Hepatic stellate cell (primary cell): ENCODE data around the gene MIOS.

ENCODE experiments used
- DNase-seq: peaks from one replicate; pipeline ENCODE4 v3.0.0; 2011; ENCODE audit warnings: low spot score

The MIOS gene

DNA sequence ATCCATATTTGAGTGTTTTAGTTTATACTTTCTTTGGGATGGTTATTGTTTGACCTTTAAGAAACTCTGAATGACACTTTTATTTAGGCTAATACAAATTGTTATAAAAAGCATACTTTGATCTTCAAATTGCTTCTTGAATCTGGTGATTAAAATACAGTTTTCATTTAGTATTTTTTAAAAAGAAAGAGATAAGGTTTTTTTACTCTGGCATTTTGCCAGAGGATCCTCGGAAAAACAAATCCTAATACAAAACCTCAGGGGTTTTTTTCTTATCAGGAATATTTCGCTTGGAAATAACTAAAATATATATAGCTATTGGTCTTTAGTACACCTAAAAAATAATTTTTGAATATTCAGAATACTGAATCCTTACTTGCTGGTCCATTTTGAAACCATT is 17.0 kb downstream of the MIOS start:
- no peak for DNase-seq

DNA sequence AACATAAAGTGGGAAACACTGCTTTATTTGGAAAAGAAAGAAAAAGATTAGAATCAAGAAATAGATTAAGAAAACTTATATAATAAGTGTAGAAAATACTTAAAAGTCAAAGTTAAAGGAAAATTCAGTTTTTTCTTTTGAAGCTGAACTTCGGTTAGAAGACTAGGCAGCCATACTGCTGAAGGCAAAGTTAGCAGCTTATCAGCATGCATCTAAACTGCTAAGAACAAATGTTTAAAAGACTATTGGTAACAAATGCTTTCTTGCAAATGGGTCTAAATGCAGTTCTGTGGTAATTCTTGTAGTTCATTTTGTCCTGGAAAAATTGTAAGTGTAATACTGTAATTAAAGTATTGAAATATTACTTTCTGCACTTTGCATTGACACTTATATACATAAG is 18.0 kb downstream of the MIOS start:
- DNase-seq: no peak

DNA sequence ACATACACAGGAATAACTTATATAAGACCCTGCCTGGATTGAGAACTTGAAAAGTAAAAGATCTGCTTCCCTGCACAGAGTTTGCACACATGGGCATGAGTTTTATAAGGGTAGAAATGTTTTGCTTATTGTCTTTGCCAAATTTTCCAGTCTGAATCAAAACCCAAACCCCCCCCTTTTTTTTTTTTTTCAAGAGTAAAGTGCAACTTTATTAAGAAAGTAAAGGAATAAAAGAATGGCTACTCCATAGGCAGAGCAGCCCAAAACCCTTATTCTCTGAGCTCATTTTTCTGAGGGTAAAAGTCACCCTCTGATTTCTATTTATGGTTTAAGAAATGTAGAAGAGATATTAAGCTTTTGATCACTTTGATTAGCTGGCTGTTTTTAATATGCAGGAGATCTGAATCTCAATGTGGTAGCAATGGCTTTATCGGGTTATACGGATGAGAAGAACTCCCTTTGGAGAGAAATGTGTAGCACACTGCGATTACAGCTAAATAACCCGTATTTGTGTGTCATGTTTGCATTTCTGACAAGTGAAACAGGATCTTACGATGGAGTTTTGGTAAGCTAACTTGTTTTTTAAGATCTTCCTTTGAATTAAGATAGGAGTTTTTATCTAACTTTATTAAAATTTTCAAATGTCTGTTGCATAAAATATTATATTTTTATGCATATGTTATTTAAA is 18.7 kb downstream of the MIOS start:
- no peak for DNase-seq

DNA sequence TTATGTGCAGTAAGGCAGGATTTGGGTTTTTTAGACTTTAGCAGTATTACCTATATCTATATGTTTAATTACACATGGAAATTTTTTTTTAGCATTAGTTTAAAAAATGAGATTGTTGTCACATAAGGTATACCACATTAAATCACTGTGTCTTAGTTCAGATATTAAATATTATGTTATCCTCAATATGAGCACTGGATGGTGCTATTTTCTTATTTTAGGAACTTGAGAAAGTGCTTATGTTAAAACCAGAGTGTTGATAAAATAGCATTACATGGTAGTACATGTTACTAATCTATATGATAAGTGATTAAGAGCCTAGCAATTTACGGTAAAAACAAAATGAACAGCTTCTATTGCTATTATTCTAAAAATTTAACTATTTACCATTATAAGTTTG is 28.8 kb downstream of the MIOS start:
- DNase-seq: peak; percentile 11

DNA sequence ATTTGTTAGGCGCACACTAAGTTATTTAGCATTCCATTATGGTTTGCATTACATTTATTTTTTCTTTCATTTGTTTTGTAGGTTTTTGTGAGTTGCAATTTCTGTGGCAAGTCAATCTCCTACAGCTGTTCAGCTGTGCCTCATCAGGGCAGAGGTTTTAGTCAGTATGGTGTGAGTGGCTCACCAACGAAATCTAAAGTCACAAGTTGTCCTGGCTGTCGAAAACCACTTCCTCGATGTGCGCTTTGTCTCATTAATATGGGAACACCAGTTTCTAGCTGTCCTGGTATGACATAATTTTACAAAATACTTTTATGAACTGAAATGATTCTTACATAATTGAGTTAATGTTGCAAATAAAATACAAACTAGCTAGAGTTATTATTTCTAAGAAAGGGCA is 29.5 kb downstream of the MIOS start:
- DNase-seq: no peak

DNA sequence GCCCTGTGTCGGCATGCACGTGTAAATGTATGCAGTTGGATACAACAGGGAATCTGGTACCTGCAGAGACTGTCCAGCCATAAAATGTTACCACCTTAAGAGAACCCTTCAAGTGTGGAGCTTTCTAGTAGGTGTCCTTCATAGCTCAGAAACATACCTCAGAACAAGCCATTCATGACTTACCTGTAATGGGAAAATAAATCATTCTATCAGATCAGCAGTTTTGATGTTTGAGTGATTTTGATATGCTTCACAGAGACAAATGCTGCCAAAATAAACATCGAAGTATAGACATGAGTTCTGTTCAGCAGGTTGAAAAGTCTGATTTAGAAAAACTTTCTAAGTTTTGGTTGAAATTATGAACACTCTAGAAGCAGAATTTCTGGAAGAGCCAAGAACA is 40.3 kb downstream of the MIOS start:
- no peak for DNase-seq

DNA sequence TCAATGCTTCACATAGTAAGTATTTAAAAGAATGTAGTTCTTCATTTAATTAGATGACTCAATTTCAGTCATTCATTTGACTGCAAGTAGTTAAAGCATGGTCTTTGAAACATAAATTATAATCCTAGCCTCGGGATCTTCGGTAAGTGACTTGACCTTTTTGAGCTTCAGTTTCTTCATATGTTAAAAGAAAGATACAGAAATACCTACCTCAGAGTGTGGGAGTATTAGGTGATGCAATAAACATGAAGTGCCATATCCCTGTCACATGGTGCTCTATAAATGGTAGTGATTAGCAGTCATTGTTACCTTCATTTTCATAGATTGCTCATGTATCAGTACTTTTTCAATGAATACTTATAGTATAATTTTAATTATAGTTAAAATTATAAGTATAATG is 42.6 kb downstream of the MIOS start:
- DNase-seq: no peak

DNA sequence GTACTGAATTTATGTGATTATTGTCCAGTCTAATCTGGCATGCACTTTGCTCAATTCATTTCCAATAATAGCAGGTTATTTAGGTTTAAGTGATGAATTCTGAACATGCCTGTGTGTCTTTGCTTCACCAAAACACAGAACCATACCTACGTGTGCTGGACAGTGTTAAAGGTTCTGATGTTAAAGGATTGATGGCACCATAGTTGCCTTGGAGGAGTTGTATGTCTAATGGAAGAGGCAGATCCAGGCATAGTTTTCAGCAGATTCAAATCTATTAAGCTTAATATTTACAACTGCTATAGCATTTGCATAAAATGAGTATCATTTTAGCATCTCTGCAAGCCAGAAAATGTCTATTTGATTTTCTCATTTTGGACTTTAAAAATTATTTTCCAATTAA is 45.8 kb downstream of the MIOS start:
- DNase-seq: no peak

DNA sequence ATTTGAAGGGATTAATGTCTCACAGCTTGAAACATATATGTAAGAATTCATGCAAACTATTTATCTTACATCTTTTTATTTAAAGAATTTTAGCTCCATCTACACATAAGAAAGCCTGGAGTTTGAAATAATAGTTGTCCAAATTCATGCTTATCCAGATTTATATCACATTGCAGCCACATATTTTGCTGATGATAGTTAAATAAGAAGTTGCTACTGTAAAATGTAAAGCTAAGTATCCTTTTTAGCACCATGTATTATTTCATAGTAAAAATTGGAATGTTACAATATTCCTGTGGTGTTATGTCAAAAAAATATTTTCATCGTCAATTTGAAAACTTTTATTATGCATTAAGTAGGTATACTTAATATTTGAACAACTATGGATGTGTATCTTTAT is 46.5 kb downstream of the MIOS start:
- no peak for DNase-seq

DNA sequence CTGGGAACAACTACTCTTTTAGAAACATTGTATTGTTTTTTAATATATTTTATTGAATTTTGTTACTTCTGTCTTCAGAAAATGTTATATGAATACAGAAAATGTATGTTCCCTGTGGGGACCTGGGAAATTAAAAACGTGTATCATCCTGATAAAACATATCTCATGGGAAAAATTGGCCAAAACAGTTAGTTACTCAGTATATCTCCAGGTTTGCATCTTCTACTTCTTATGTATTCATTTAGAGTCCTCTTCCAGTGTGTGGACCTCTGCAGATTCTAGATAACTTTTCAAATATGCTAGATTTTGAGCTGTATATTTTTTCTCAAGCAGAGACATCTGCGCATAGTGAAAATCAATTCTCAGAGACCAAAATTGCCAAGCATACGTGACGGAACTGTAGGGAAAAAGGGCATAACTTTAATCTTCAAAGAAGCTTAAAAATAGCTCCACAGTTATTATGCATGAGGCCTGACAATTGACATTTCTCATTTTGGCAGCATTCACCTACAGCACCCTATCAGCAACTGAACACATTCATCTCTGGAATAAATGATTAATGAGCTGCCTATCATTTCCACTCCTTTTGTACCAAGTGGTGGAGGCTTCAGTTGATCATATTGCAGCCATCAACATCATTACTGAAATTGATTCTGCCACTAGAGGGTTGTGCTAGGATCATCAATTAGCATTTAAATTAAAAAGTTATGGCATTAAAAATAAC is 47.5 kb downstream of the MIOS start:
- no peak for DNase-seq

DNA sequence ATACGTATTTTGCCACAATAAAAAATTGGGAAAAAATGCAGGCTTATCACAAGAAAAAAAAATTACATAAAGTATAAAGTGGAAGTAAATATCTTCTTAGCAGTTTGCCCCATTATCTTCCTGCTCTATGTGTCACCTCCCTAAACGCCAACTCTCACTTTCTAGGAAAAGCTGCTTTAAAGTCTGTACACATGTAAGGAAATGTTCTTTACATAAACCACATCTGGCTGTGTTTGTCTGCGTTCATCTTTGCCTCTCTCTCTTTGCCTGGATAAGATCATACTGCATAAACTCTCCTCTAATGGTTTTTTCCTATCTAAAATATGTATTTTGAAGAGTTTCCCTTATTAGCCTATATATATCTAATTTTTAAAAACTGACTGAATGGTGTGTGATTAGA is 50.9 kb downstream of the MIOS start:
- DNase-seq: no peak

DNA sequence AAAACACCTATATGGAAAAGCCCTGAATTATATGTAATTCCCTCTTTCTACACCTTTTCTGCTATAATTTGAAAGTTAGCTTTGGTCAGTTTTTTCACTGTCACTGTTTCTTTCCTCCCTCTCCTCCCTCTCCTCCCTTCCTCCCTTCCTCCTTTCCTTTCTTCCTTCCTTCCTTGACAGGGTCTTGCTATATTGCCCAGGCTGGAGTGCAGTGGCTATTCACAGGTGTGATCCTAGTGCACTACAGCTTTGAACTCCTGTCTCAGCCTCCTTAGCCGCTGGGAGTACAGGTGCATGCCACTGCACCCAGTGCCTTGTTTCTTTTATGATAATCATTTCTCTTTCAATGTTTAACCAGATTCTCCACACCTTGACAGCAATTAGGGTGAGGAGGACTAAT is 51.7 kb downstream of the MIOS start:
- DNase-seq: no peak

DNA sequence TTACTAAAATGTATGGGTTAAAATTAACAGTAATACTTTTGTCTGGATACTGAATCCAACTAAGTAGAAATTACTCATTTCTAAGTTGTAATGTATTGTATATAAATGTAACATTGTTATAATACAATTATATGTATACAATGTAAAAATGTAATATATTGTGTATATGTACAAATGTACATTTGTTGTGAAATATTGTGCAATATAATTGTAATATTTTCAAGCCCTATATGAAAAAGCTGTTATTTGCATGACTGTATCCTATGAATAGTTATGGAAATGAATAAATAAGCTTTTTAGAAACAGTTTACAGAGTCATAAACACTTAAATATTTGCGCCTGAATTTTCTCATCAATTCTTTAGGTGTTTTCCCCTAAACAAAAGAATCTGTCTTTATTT is 53.6 kb downstream of the MIOS start:
- no peak for DNase-seq

DNA sequence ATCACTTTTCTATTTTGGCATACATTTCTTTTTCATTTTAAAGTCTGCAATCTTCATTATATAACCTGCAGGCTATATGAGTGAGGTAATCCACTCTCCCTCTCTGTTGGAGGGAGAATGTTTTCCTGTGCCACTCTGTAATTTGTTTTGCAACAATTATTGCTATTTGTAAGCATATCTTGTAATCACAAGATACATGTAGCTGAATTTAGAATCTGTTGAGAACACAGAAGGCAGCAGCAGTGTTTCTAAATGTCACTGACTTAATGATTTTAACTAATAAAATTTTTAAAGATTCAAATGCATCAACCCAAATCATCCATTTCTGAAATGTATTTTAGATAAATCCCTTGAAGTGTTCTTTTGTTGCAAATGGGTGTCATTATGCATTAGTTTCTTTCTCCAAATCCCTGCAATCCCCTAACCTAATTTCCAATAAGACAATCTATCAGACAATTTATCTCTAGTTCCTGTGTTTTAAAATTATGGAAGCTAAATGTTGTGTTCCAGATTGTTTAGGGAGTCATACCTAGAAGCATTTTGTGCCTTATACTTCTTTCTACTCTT is 54.0 kb downstream of the MIOS start:
- no peak for DNase-seq

DNA sequence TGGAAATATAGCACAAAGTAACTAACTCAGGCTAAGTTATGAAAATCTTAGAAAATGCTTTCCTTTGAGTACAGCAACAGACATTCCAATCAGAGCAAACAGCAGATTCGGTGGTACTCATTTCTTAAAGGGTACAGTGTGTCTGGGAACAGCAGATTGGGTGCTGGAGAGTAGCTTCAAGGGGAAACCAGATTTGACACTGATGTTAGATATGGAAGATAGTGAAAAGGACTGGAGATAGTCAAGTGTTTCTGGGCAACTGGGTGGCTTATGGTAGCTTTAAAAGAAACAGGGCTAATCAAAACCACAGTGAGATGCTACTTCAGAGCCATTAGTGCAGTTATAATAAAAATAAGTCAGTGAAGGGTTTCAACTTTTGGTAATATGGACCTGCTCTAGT is 61.8 kb downstream of the MIOS start:
- DNase-seq: no peak

DNA sequence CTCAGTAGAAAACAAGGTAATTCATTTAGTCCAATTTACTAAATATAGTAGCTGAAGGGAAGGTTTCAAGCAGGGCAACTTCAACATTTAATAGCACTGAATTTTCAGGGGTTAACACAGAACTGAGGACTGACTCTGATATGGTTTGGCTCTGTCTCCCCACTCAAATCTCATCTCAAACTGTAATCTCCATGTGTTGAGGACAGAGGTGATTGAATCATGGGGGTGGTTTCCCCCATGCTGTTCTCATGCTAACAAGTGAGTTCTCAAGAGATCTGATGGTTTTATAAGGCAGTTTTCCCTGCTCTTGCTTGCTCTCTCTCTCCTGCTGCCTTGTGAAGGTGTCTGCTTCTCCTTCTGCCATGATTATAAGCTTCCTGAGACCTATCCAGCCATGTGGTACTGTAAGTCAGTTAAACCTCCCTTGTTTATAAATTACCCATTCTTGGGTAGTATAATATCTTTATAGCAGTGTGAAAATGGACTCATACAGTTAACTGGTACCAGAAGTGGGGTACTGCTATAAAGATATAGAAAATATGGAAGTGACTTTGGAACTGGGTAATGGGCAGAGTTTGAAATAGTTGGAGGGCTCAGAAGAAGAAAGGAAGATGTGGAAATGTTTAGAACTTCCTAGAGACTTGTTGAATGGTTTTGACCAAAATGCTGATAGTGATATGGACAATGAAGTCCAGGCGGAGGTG is 64.1 kb downstream of the MIOS start:
- no peak for DNase-seq

DNA sequence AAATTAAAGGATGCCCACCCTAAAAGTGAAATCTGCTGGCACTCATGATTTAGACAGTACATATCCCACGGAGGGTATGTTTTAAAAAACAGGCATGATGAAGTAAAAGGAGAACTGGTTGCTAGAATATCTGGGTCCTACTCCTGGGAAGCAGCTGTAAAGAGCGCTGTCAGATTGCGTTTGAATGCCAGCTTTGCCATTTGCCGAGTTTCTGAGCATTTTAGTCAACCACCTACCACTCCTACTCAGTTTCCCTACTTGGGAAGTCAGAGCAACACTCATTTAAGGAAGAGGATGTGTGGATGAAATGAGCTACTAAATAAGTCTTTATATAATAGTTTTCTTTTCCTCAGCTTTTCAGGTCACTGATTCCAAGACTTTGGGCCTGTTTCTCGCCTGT is 72.7 kb downstream of the MIOS start:
- no peak for DNase-seq

DNA sequence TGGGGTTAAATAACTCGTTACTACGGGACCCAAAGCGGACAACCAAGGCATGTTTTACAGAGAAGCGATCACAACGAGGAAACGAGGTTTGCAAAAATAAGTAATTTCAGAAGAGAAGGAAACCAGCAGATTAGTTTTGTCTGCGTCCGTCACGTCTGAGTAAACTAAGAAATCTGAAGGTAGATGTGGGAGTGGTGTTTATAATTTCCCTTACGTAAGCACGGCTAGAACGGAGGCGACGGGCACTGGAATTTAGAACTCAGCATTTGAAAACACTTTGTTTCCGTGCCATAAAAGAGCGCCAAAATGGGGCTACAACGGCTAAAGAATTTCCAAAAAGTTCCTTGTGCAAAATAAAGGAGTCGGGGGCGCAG is 73.2 kb downstream of the MIOS start:
- no peak for DNase-seq

DNA sequence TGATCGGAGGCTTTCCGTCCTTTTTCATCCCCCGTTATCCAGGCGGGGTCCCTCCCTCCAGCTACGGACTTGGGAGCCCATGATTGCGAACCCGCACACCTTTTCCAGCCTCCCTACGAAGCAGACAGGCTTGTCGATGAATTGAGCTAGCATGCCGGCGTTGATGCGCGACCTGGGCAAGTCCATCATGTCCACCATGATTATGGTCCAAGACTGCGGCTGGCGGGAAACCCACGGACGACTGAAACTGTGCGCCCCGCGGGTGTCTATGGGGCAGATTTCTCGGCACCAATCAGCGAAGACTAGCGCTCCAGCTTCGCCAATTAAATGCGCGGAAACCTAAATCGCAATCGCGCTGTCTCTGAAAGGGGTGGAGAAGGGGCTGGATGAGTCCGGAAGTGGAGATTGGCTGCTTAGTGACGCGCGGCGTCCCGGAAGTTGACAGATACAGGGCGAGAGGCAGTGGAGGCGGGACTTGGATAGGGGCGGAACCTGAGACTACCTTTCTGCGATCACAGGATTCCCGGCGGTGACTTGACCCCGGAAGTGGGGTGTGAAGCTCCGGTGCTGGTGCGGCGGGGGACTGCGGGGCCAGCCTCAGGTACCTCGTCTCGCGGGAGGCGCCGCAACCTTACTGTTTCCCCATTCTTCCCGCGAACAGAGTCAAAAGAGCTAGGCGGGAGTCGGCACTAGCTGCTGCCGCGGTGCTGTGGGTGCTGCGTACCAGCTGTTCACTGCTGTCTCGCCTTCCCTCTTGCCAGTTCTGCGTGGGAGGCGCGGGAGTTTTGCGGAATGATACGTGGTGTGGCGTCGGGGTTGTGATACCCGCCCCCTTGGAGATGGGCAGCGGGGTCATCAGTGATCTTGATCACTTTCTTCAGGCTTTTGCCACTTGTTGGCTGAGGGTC is 73.8 kb downstream of the MIOS start, which contains the start of gene UMAD1:
Gene UMAD1, plus strand, starts transcription at position 532 of the 908 bp plus-strand sequence. CDS start 32,620 bp downstream, outside the sequence.
- peak; percentile 94 for DNase-seq

DNA sequence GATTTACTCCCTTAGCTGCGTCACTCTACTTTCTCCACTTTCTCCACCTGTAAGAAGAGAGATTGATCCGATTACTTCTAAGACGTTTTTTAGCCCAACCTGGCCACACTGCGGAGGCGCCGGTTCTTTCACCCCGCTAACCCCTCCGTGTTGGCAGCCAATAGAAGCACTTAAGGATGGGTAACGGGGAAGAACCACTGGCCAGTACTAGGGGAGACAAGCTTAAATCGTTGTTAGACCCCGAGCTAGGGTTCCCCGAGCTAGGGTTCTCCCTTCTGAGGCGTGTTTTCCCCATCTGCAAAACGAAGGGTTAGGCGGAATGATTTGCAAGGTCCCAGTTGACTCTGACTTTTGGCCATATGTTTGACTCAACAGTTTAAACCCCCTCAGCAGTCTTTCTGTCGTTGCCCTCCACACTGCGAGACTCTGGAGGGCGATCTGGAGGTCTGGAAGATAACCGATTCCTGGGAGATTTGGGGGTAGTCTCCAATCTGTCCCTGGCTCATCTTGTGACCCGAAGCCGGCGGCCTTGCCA is 74.5 kb downstream of the MIOS start:
- peak; percentile 28 for DNase-seq

DNA sequence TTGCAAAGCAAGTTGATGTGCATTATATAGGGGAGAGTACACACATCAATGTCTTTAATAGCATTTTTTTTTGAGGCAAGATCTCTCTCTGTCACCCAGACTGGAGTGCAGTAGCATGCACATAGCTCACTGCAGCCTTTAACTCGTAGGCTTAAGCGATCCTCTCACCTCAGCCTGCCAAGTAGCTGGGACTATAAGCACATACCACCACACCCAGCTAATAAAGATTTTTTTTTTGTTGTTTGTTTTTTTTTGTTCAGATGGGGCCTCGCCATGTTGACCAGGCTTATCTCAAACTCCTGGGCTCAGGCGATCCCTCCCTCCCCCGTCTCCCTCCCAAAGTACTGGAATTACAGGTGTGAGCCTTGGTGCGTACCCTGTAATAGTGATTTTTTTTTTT is 75.4 kb downstream of the MIOS start:
- DNase-seq: no peak
